Stimulated activated naive CD8-positive, alpha-beta T cell treated with anti-CD3 and anti-CD28 coated beads, Interleukin-15, amount 100 ng/mL, for 72 hours (primary cell): ENCODE data around the gene CD28.

Experiments
- ATAC-seq: fragments of 150-1000 bp; cut with Tn5 transposase; 2 replicates; pipeline ENCODE4 v1.10.0; 2021; ENCODE audit warnings: mild to moderate bottlenecking, moderate library complexity
- DNase-seq, 2 donors: peaks; one replicate each; pipeline ENCODE4 v3.0.0; 2021 to 2022
- H3K27ac Mint-ChIP-seq, 2 donors: one replicate each; pipeline ENCODE4 v1.8.0; 2022; ENCODE audit warnings: mild to moderate bottlenecking in 2 of 2, mixed read lengths in 2 of 2, moderate library complexity in 2 of 2
- H3K27me3 Mint-ChIP-seq: one replicate; pipeline ENCODE4 v1.8.0; 2022; ENCODE audit warnings: mixed read lengths
- H3K4me1 Mint-ChIP-seq: one replicate; pipeline ENCODE4 v1.8.0; 2022; ENCODE audit warnings: mild to moderate bottlenecking, mixed read lengths
- H3K4me3 Mint-ChIP-seq, 2 donors: one replicate each; pipeline ENCODE4 v1.8.0; 2022; ENCODE audit warnings: mild to moderate bottlenecking in 2 of 2, mixed read lengths in 2 of 2, moderate library complexity in 1 of 2
- H3K9me3 Mint-ChIP-seq, 2 donors: one replicate each; pipeline ENCODE4 v1.8.0; 2022; ENCODE audit warnings: mixed read lengths in 2 of 2

The CD28 gene

DNA sequence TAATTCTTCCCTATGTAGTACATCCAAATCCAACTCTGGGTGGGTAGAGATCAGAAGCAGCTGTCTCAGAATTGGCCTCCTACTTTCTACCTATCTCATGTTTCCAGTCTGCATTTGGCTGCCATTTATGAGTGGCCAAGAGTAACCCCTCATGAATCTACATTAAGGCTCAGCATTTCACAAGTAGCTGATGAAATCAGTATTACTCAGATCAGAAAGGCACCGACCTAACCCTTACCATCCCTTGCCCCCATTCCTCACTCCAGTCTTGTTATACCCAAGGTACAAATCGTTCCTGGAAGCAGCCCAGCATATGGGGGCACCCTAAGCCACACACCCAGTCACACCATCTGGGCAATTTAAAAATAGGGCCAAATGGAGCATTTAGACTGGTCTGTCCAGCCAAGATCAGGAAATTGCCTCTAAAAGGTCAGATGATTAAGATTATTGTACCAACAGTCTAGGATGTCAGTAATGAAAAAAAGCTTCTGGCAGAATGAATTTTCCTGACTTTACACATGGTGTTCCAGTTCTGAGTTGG lies 37.1 kb downstream of the CD28 start:
- Mint-ChIP-seq H3K27me3 (no peaks in the 10 kb centered on the region), H3K9me3 (peaks cover 10% of the 10 kb centered on the region in 2 donors), H3K27ac (peak overlapping the region; percentile 76 to 86), H3K4me3 (no peak overlapping the region), H3K4me1 (peaks cover 90% of the 10 kb centered on the region)
- no peak for ATAC-seq
- no peak for DNase-seq

DNA sequence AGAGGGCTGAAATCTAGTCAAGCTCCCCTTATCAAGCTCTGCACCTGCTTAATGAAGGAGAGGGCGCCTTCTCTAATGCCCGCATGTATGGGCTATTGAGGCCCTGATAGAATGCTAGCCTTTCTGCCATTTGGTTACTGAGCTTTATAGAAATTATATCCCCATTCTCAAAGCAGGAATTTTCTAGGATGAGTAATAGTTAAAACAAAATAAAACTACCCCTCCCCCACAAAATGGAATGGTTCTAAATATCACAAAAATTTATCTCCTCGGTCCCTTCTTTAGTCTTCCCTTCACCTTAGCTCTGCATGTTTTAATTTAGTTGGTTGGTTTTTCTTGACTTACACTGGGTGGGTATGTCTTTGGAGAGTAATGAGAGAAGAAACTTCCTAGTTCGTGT lies 37.7 kb downstream of the CD28 start:
- no peak for ATAC-seq
- Mint-ChIP-seq H3K4me3 (no peak overlapping the region), H3K27me3 (no peaks in the 10 kb centered on the region), H3K27ac (peak overlapping the region; percentile 27 to 34), H3K9me3 (peaks cover 10% of the 10 kb centered on the region in 2 donors), H3K4me1 (peaks cover 90% of the 10 kb centered on the region)
- DNase-seq = no peak

DNA sequence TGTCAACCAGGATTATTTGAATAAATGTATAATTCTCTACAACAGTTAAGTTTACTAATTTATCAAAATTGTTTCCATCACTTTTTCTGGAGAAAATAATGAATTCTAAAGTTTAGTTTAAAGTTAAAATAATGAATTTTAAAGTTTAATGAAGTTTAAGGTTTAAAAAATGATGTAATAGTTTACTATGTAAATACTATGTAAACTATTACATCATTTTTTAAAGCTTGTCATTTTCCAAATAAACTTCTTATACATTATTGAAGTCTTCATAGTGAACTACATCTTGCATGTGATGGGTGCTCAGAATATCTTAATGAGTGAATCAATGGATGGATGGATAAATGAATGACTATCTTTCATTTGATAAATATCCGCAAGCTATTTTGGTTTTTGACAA lies 38.8 kb downstream of the CD28 start:
- Mint-ChIP-seq H3K27me3 (no peaks in the 10 kb centered on the region), H3K9me3 (peaks cover 10 to 15% of the 10 kb centered on the region in 2 donors), H3K4me3 (no peak overlapping the region), H3K4me1 (peaks cover 90% of the 10 kb centered on the region), H3K27ac (no peak overlapping the region)
- ATAC-seq (no peak), DNase-seq (no peak)

DNA sequence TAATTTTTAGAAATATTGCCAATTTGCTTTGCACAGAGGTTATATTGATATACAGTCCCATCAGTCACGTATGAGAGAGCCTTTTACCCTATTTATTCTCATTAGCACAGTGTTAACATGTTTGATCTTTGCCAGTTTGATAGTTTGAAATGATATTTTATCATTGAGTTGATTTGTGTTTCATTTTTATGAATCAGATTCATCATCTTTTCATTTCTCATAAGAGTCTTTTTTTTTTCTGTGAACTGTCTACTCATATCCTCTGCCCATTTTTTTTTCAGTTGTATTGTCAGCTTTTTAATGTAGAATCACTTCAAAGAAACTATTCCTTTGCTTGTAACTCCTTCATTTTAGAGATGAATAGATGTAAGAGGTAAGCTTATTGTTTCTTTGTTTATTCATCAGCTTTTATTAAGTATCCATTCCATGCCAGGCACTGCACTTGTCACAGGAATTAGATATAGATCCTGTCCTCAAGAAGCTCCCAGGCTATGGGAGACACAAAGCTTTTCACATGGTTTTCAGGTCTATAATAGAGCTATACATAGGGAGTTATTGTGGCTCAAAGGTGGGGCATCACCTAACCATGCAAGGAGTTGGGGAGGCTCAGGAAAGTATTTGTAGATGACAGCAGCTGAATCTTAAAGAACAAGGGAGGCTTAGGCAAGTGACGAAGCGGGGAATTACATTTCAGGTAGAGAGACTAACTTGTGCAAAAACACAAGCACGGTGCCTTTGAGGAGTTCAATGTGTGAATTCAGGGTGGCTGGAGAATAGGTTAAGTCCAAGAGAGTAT lies 42.1 kb downstream of the CD28 start:
- H3K4me3 Mint-ChIP-seq = peak overlapping the region; percentile 52 to 57
- H3K27me3 Mint-ChIP-seq = no peaks in the 10 kb centered on the region
- no peak for DNase-seq
- H3K9me3 Mint-ChIP-seq = peaks cover 10 to 15% of the 10 kb centered on the region in 2 donors
- peaks cover 77% of the 10 kb centered on the region for H3K4me1 Mint-ChIP-seq
- peak; percentile 72 for ATAC-seq
- peak overlapping the region; percentile 57 to 82 for H3K27ac Mint-ChIP-seq

DNA sequence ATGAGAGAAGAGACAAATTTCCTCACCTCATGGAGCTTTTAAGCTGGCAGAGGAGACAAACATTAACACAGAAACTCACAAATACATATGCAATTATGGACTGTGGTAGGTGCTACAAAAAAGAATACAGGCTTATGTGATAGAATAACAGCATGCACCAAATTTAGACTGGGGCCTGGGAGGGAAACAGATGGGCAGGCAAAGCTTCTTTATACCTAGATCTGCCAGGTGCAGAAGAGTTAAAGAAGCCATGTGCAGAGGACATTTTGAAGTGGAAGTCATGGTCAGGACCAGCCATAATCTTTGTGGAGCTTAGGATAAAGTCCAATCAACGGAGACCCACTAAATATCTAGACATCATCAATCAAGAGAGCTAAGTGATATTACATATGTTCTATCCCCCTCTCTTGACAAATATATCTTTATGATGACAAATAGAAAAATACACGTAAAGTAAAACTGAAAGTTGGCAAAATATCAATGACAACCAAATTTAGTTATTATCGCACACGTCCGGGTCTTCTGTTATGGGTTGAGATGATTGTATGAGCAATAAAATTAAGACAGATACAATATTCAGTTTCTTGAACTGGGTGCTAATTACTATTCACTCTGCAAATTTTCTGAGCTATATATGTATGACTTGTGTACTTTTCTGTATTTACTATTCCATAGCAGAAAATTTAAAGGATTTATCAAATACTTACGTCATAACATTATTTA lies 44.1 kb downstream of the CD28 start:
- Mint-ChIP-seq H3K9me3 (peaks cover 10 to 20% of the 10 kb centered on the region in 2 donors), H3K4me3 (peak overlapping the region in 1 of 2 donors; percentile 34), H3K27me3 (no peaks in the 10 kb centered on the region), H3K27ac (no peak overlapping the region), H3K4me1 (peaks cover 67% of the 10 kb centered on the region)
- ATAC-seq (no peak), DNase-seq (no peak)

DNA sequence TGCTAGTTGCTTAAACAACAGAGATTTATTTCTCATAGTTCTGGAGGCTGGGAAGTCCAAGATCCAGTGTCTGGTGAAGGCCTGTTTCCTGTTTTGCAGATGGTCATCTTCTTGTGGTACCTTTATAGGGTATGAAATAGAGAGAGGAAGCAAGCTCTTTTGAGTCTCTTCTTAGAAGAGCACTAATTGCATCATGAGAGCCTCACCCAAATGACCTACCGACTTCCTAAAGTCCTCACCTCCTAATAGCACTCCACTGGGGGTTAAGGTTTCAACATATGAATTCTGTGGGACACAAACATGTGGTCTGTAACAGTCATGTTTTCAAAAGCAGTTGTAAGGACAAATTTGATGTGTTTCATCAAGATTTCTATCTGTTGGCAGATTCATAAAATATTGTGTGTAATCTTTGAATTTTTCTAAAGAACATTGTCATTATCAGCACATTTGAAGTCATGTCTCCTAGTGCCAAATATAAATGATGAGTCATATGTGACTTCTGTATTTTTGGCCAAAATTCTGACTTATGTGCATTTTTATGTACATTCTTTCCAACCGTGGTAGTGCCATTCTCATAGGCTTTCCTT lies 45.3 kb downstream of the CD28 start:
- no peak for ATAC-seq
- H3K27ac Mint-ChIP-seq = peak overlapping the region in 1 of 2 donors; percentile 23
- peaks cover 22 to 29% of the 10 kb centered on the region in 2 donors for H3K9me3 Mint-ChIP-seq
- H3K4me3 Mint-ChIP-seq = no peak overlapping the region
- H3K27me3 Mint-ChIP-seq = no peaks in the 10 kb centered on the region
- H3K4me1 Mint-ChIP-seq = peaks cover 59% of the 10 kb centered on the region
- DNase-seq = no peak

DNA sequence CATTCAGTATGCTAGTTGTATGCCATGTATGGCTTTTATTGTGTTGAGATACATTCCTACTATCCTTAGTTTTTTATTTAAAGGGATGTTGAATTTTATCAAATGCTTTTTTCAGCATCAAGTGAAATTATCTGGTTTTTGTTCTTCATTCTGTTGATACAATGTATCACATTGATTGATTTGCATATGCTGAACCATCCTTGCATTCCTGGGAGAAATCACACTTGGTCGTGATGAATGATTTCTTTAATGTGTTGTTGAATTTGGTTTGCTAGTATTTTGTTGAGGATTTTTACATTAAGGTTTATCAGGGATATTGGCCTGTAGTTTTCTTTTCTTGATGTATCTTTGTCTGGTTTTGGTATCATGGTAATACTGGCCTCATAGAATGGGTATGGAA lies 49.7 kb downstream of the CD28 start:
- Mint-ChIP-seq H3K4me1 (peaks cover 44% of the 10 kb centered on the region), H3K4me3 (no peak overlapping the region), H3K9me3 (peaks cover 28 to 40% of the 10 kb centered on the region in 2 donors), H3K27ac (no peak overlapping the region), H3K27me3 (no peaks in the 10 kb centered on the region)
- ATAC-seq = no peak
- no peak for DNase-seq

DNA sequence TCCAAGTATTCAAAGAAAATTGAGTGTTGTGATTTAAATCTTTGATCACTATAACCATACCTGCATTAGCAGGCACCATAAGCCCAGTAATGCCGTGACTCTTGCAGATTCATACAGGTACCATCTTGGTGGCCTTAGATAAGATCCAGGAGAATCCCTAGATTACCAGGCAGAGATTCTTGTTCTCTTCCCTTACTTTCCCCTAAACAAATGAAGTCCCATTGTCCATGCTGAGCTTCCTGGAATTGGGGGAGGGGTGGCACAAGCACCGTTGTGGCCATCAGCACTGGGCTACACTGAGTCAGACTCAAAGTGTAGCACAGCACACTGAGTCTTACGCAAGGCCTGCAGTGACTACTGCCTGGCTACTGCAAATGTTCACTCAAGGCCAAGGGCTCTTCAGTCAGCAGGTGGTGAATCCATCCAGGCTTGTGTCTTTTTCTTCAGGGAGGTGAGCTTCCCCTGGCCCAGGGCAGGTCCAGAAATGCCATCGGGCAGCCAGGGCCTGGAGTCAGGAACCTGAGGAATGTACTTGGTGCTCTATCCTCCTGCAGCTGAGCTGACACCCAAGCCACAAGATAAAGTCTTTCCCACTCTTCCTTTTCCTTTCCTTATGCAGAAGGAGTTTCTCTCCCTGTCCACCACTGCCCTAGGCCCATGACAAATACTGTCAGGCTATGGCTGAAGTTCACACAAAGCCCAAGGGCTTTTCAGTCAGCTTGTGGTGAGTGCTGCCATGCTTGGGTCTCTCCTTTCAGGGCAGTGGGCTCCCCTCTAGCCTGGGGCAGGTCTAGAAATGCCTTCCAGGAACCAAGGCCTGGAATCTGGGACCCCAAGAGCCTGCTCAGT lies 52.6 kb downstream of the CD28 start:
- peaks cover 59% of the 10 kb centered on the region for H3K4me1 Mint-ChIP-seq
- ATAC-seq (no peak), DNase-seq (no peak)
- no peaks in the 10 kb centered on the region for H3K27me3 Mint-ChIP-seq
- peaks cover 33 to 52% of the 10 kb centered on the region in 2 donors for H3K9me3 Mint-ChIP-seq
- no peak overlapping the region for H3K4me3 Mint-ChIP-seq
- peak overlapping the region; percentile 36 to 77 for H3K27ac Mint-ChIP-seq

DNA sequence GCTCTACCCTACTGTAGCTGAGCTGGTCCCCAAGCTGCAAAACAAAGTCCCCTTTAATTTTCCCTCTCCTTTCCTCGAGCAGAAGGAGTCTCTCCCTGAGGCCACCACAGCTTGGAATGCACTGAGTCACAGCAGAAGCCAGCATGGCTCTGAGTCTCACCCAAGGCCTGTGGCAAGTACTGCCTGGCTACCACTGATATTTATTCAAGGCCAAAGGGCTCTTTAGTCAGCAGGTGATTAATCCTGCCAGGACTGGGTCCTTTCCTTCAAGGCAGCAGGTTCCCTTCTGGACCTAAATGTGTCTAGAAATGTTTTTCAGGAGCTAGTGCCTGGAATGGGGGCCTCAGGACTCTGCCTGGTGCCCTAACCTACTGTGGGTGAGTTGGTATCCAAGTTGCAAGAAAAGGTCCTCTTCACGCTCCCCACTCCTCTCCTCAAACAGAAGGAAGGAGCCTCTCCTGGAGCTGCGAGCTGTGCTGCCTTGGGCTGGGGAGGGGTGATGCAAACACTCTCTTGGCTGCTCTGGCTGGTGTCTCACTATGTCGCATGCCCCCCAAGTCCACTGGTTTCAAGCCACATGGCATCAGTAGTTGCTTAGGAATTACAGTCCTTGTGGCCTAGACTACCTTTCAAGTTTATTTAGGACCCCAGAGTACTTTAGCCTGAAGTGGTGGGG lies 53.4 kb downstream of the CD28 start:
- ATAC-seq (no peak), DNase-seq (no peak)
- Mint-ChIP-seq H3K4me1 (peaks cover 66% of the 10 kb centered on the region), H3K9me3 (peaks cover 28 to 49% of the 10 kb centered on the region in 2 donors), H3K27ac (peak overlapping the region; percentile 43 to 77), H3K4me3 (no peak overlapping the region), H3K27me3 (no peaks in the 10 kb centered on the region)

DNA sequence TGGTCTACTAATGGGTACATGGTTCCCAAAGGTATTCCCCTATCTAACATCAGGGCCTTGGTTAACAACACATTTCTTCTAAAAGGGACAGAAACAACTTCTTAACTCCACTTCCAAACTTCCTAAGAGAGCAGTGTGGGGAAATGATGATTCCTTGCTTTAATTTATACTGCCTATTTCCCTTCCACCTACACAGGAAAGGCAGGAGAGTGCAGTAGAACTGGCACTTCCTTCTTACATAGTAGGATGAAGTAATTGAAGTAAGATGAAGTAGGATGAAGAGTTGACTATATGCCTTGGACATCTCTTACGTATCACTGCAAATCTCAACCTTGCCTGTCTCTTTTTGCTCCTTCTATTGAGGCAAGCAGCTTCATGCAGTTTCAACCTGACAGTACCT lies 54.7 kb downstream of the CD28 start:
- Mint-ChIP-seq H3K27ac (no peak overlapping the region), H3K4me3 (no peak overlapping the region), H3K27me3 (no peaks in the 10 kb centered on the region)

DNA sequence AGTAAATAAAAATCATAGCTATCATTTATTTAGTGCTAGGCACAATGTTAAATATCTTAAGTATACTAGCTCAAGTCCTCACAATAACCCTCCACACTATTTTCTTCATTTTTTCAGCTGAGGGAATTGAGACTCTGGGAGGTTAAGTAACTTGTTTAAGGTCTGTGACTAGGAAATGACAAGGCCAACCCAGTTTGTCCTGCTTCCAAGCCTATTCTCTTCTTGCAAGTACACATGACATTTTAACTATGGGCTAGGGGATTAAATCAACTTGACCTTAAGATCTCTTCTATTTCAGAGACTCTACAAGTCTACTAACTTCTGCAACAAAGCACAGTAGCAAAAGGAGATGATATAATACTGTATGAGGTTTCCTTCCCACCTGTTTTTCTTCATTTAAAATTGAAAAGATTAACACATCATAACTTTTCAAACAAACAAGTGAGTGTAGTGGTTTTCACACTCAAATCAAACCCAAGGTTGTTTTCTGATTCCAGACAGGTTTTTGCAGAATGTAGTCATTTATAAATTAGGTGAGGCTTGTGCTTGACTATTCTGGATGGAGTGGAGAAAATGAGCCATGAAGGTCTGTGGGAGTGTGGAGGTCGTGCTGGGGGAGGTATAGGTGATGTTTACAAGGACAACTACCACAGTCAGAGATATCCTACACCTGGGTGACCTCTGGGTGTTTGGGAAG lies 57.0 kb downstream of the CD28 start:
- peak; percentile 82 for ATAC-seq
- H3K27me3 Mint-ChIP-seq = no peaks in the 10 kb centered on the region
- H3K4me3 Mint-ChIP-seq = peak overlapping the region; percentile 13
- H3K9me3 Mint-ChIP-seq = peaks cover 14 to 17% of the 10 kb centered on the region in 2 donors
- peak; percentile 59 to 60 for DNase-seq
- peak overlapping the region; percentile 87 to 93 for H3K27ac Mint-ChIP-seq
- peaks cover 84% of the 10 kb centered on the region for H3K4me1 Mint-ChIP-seq

More for the DNA sequence above, 54.7 kb downstream of the CD28 start:
- DNase-seq = no peak
- H3K9me3 Mint-ChIP-seq = peaks cover 20 to 36% of the 10 kb centered on the region in 2 donors
- ATAC-seq = no peak
- H3K4me1 Mint-ChIP-seq = peaks cover 79% of the 10 kb centered on the region

DNA sequence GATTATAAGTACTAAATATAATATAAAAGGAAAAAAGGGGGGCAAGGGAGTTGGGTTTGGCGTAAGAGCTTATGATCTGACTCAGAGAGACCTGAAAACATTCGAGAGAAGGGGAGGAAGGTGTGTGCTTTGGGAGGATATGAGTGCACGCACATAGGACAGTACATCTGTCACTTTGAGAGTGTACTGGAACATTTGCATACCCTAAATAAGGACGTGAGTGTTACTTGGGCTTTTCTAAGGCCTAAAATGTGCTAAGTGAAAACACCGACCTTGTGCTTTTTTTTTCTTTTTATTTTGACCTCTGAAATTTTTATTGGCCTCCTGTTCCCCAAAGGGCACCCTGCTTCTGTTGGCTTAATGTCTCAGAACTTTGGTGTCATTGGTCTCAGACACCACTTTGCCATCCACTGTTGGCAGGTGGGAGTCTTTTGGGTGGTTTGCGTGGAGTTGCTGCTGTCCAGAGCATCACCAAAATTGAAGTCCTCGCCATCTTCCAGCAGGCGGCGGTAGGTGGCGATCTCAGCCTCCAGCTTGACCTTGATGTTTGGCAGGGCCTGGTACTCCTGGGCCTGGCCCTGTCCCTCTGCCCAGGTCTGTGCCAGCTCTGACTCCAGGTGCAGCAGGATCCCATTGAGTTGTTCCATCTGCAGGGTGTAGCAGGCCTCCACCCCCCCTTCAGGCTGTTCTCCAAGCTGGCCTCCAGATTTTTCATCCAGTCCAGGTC lies 57.7 kb downstream of the CD28 start:
- Mint-ChIP-seq H3K27me3 (no peaks in the 10 kb centered on the region), H3K4me1 (peaks cover 78% of the 10 kb centered on the region), H3K27ac (peak overlapping the region; percentile 87 to 93), H3K9me3 (peaks cover 12 to 14% of the 10 kb centered on the region in 2 donors), H3K4me3 (peak overlapping the region; percentile 57 to 66)
- peak; percentile 98 for ATAC-seq
- peak in 1 of 2 donors; percentile 20 for DNase-seq

DNA sequence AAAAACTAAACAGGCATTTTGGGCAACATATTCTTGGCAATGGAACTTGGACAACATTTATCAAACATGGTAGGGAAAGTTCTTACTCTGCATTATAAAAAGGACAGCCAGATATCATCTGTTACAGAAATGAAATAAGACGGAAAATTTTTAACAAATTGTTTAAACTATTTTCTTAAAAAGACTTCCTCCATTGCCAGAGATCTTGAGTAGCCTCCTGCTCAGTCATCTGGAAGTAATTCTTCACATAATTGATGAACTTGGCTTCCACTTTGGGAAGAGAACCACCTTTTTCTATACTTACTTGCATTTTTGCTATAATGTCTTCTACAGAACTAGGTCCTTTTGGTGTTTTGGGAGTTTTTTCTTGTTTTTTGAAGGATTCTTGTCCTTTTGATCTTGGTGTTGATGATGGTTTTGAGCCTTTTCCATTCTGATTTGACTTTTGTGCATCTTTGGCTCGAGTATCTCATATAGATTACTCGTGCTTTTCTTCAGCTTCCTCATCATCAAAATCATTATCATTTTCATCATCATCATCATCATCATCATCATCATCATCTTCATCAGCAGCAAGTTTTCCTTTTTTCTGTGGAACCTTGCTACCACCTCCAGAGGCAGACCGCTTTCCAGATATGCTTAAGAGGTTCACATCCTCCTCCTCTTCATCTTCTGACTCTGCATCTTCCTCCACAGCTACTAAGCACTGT lies 66.2 kb downstream of the CD28 start:
- H3K9me3 Mint-ChIP-seq = peaks cover 0 to 9% of the 10 kb centered on the region in 2 donors
- no peaks in the 10 kb centered on the region for H3K27me3 Mint-ChIP-seq
- peaks cover 25% of the 10 kb centered on the region for H3K4me1 Mint-ChIP-seq
- H3K27ac Mint-ChIP-seq = no peak overlapping the region
- ATAC-seq (no peak), DNase-seq (no peak)
- no peak overlapping the region for H3K4me3 Mint-ChIP-seq
